K562 (cell line): Measurements from ENCODE around the gene POLR1B. TPM values are rescaled to one million over a fixed set of nuclear protein-coding genes. Genes with fewer than 3 reads are reported as not detected.
A peak's percentile ranks its signal among the peaks of the same experiment; 100 is the strongest.

Experiments used
- ATAC-seq: fragments of 200-7000 bp; cut with Tn5 transposase; 3 replicates; pipeline ENCODE4 v1.9.1; 2020; ENCODE audit warnings: moderate library complexity
- BruUV-seq: library from RNA; stranded (reverse); fragments of 400-500 nt; replicated peaks from 2 replicates; lab custom pipeline; 2021; lab: Mats Ljungman, UMichigan
- CTCF ChIA-PET: fragments of 300-600 bp; formaldehyde crosslinking; extraction: SDS; loops from one replicate; lab custom pipeline; 2021; ENCODE audit warnings: low intra/inter-chr PET ratio; lab: Yijun Ruan, JAX
- POLR2A ChIA-PET: fragments of 300-600, 350-650 bp; sonication (Branson Sonifier 250); formaldehyde crosslinking; extraction: SDS; loops from one replicate; lab custom pipeline; 2021; ENCODE audit warnings: antibody characterized with exemption, inconsistent platforms; lab: Yijun Ruan, JAX
- DNase-seq, 4 experiments: peaks; one replicate each; pipeline versions ENCODE4 v3.0.0 to v3.0.0-alpha.2; 2011 to 2018; ENCODE audit warnings: low spot score in 3 of 4, mixed read lengths in 3 of 4; ENCODE audit errors: extremely low read depth in 1 of 4
- FAIRE-seq: peaks from 2 replicates; lab custom pipeline; 2011; peaks lifted over from hg19 to GRCh38; lab: Jason Lieb, UNC
- H2AFZ ChIP-seq: 2 replicates; pipeline ENCODE4 v1.6.0; 2011; ENCODE audit warnings: low read depth, low read length, control low read depth, inconsistent platforms
- H3K27ac ChIP-seq: fragments of 200-600 bp; 3 replicates; pipeline ENCODE4 v1.8.0; 2011; ENCODE audit warnings: low read depth, mild to moderate bottlenecking, control low read depth, inconsistent platforms, low read length, moderate library complexity, mixed read lengths; ENCODE audit errors: extremely low read depth
- H3K27me3 ChIP-seq, 2 experiments: fragments of 300-600 bp in 1 of 2; 2 replicates in 1 of 2; 3 replicates in 1 of 2; pipeline versions ENCODE4 v1.6.0 to v1.8.0; 2011; ENCODE audit warnings: inconsistent platforms in 2 of 2, low read length in 2 of 2, mild to moderate bottlenecking in 1 of 2, mixed read lengths in 1 of 2, moderate library complexity in 1 of 2; ENCODE audit not compliant: control insufficient read depth in 2 of 2, insufficient read depth in 2 of 2
- H3K36me3 ChIP-seq: fragments of 300-600 bp; 3 replicates; pipeline ENCODE4 v1.8.0; 2011; ENCODE audit warnings: mild to moderate bottlenecking, low read length, inconsistent platforms; ENCODE audit not compliant: control insufficient read depth, insufficient read depth
- H3K4me1 ChIP-seq, 2 experiments: fragments of 200-600 bp in 1 of 2; replicated peaks in 1 of 2; 2 replicates in 1 of 2; 3 replicates in 1 of 2; pipeline versions ENCODE4 v1.5.1 to v1.8.0; 2011; ENCODE audit warnings: inconsistent platforms in 2 of 2, low read length in 2 of 2, mild to moderate bottlenecking in 1 of 2, mixed read lengths in 1 of 2, moderate library complexity in 1 of 2; ENCODE audit not compliant: control insufficient read depth in 2 of 2, insufficient read depth in 2 of 2
- H3K4me2 ChIP-seq: 2 replicates; pipeline ENCODE4 v1.6.1; 2011; ENCODE audit warnings: low read length, control low read depth, inconsistent platforms, mixed read lengths; ENCODE audit not compliant: insufficient read depth
- H3K4me3 ChIP-seq: fragments of 200-600 bp; sonication (generic), shearing (Covaris generic); 2 replicates; pipeline ENCODE4 v1.5.1; 2016; ENCODE audit warnings: control low read depth, inconsistent platforms
- H3K79me2 ChIP-seq: fragments of 200-600 bp; 3 replicates; pipeline ENCODE4 v1.8.0; 2011; ENCODE audit warnings: low read length, inconsistent platforms; ENCODE audit not compliant: control insufficient read depth, insufficient read depth
- H3K9ac ChIP-seq, 2 experiments: 2 replicates each; pipeline versions ENCODE4 v1.6.0 to v1.6.1; 2011; ENCODE audit warnings: low read depth in 2 of 2, low read length in 2 of 2, control low read depth in 1 of 2, inconsistent platforms in 1 of 2, mild to moderate bottlenecking in 1 of 2, mixed read lengths in 1 of 2; ENCODE audit not compliant: insufficient read depth in 1 of 2
- H3K9me1 ChIP-seq: one replicate; pipeline ENCODE4 v1.6.0; 2011; ENCODE audit warnings: inconsistent platforms, mild to moderate bottlenecking, low read length, moderate library complexity; ENCODE audit not compliant: control insufficient read depth, insufficient read depth
- H3K9me3 ChIP-seq: replicated peaks from 2 replicates; pipeline ENCODE4 v1.5.1; 2011; ENCODE audit warnings: low read depth, low read length, inconsistent platforms; ENCODE audit not compliant: control insufficient read depth, insufficient read depth
- H4K20me1 ChIP-seq: replicated peaks from 2 replicates; pipeline ENCODE4 v1.6.1; 2011; ENCODE audit warnings: low read length, inconsistent platforms, mixed read lengths; ENCODE audit not compliant: control insufficient read depth, insufficient read depth
- HEY1 ChIP-seq: fragments of 250-450 bp; sonication (Bioruptor Pico); IDR thresholded peaks from 2 replicates; pipeline ENCODE4 v1.5.0; 2020; ENCODE audit warnings: mild to moderate bottlenecking, moderate library complexity, borderline replicate concordance
- RFX5 ChIP-seq: IDR thresholded peaks from 2 replicates; pipeline ENCODE4 v1.6.1; 2011; ENCODE audit warnings: low read depth, mild to moderate bottlenecking, improper control_type of control experiment, low read length
- THRB ChIP-seq: fragments of 450-650 bp; formaldehyde crosslinking; conservative IDR thresholded peaks from 2 replicates; pipeline ENCODE4 v1.4.0; 2022; ENCODE audit warnings: mild to moderate bottlenecking, missing genetic modification characterization
- ZNF134 ChIP-seq: fragments of 250-450 bp; sonication (Bioruptor Pico); conservative IDR thresholded peaks from 2 replicates; pipeline ENCODE4 v1.4.0; 2020
- ZNF639 ChIP-seq, 2 experiments: fragments of 200-800 bp in 1 of 2; sonication (Bioruptor generic) in 1 of 2; sonication (generic) in 1 of 2; formaldehyde crosslinking in 1 of 2; IDR thresholded peaks in 1 of 2; conservative IDR thresholded peaks in 1 of 2; 2 replicates each; pipeline versions ENCODE4 v1.5.0 to v1.6.1; 2016 to 2020; ENCODE audit warnings: missing compliant biosample characterization in 1 of 2, missing genetic modification characterization in 1 of 2, missing genetic modification reagents in 1 of 2
- WGBS: fragments of 100-300 bp; shearing (Covaris generic); methylation state at CpG from one replicate; pipeline ENCODE4 v1.1.6; 2016; ENCODE audit warnings: low coverage, mixed read lengths; ENCODE audit not compliant: insufficient coverage; ENCODE audit errors: missing lambda C conversion rate; 5-methylcytosine and 5-hydroxymethylcytosine counted together
- in situ Hi-C: fragments of 300-500 bp; cut with MboI; formaldehyde crosslinking; loops from 4 replicates; pipeline ENCODE4 v1.15.0; 2018; ENCODE audit warnings: inconsistent platforms, mixed read lengths
- intact Hi-C: fragments of 100-400 bp; cut with micrococcal nuclease; formaldehyde crosslinking; loops from 2 replicates; pipeline ENCODE4 v1.14.2; 2022
- polyA plus RNA-seq, 8 experiments: library from polyadenylated mRNA; depleted of rRNA in 4 of 8; stranded (reverse) in 5 of 8; unstranded in 3 of 8; fragments of >200 nt; fragmentation: Nextera tagmentation in 2 of 8; fragmentation: Illumina TruSeq in 1 of 8; extraction: Ambion mirVana in 2 of 8; extraction: Trizol in 1 of 8; gene quantifications; 2 replicates each; pipeline versions ENCODE4 v1.2.1 to v1.2.3, GENCODE V29; 2011 to 2014; ENCODE audit warnings: inconsistent platforms in 1 of 8, missing spikeins in 1 of 8
- total RNA-seq, 7 experiments: library from RNA; depleted of rRNA in 6 of 7; stranded (reverse); fragments of >200 nt in 6 of 7; fragmentation: Illumina TruSeq in 2 of 7; extraction: Trizol in 2 of 7; gene quantifications; 2 replicates each; pipeline versions ENCODE4 v1.2.1 to v1.2.3, GENCODE V29; 2011 to 2021; ENCODE audit warnings: low replicate concordance in 1 of 7

Gene POLR1B
- total and polyA plus RNA-seq, 9 of the 15 experiments (the other 6 are each of a cell fraction or from before 2014, with no cell fraction given) = 19.8 to 55.1 (median 40.2) TPM

- 54% methylated on average over 4 of the region's 4 CpGs for WGBS
- FAIRE-seq = no peak
- intact Hi-C loops = no loop called here
Observed at GRCh38 chr2:112593736-112594135, 51.5 kb downstream of the POLR1B start.

More at GRCh38 chr2:112593736-112594135, 51.5 kb downstream of the POLR1B start:
- Histone ChIP-seq H3K4me1 (no peaks in the 10 kb centered on the region; a peak in 1 of 5 replicates), H4K20me1 (no peaks in the 10 kb centered on the region), H2AFZ (no peak overlapping the region), H3K4me3 (no peak overlapping the region), H3K79me2 (no peaks in the 10 kb centered on the region), H3K4me2 (no peak overlapping the region), H3K36me3 (peaks cover 2% of the 10 kb centered on the region; the same call in 1 of the 3 replicates), H3K9ac (no peak overlapping the region), H3K9me1 (no peaks in the 10 kb centered on the region), H3K9me3 (no peaks in the 10 kb centered on the region), H3K27ac (no peak overlapping the region), H3K27me3 (no peaks in the 10 kb centered on the region)
- POLR2A ChIA-PET = interaction anchor here (1.0 to 1.2 kb wide), 2 partner anchors 8 to 65 kb away, joined by 4 read pairs; no protein-coding TSS in a partner anchor
- TF ChIP-seq RFX5 (no peak), ZNF639 (CRISPR knock-in tag; conservative IDR thresholded peaks at IDR 0.05 in 1 of 2, IDR thresholded peaks at IDR 0.05 in 1 of 2) (no peak), THRB (CRISPR knock-in tag) (no peak), HEY1 (CRISPR knock-in tag) (no peak), ZNF134 (no peak)
- in situ Hi-C loops = no loop called here
- BruUV-seq = TSS peak; percentile 22
- ATAC-seq (no peak), DNase-seq (no peak)
- CTCF ChIA-PET = no interaction called here
